ENCODE data around the gene MEGF11. TPM values are rescaled to one million over a fixed set of nuclear protein-coding genes. Genes with fewer than 3 reads are reported as not detected.

Gene MEGF11
- total RNA-seq, 2 experiments from 2014 or later, result 3.3 to 6.8 TPM

DNA sequence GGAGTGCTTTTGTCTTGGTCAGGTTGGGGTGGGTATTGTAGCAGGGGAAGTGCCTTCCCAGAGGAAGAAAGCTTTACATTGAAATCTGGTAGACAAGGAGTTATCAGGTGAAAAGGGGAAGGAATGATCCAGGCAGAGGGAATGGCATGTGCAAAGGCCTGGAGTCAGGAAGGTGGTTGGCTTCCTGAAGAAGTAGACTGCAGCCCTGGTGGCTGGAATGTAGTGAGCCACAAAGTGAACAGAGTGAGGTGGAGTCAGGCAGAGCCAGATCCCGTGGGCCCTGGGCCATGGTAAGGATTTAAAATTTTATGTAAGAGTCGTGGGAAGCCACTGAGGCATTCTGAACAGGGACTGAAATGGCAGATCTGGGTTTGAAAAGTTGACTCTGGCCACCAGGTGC, 326.0 kb downstream of the MEGF11 start:
- DNase-seq (ENCODE audit: low spot score), result no peak
- TF ChIP-seq EZH2phosphoT487 (IDR thresholded peaks at IDR 0.05; ENCODE audit: borderline replicate concordance, low read depth, low read length), result no peak
- TF ChIP-seq, protein P1, sequence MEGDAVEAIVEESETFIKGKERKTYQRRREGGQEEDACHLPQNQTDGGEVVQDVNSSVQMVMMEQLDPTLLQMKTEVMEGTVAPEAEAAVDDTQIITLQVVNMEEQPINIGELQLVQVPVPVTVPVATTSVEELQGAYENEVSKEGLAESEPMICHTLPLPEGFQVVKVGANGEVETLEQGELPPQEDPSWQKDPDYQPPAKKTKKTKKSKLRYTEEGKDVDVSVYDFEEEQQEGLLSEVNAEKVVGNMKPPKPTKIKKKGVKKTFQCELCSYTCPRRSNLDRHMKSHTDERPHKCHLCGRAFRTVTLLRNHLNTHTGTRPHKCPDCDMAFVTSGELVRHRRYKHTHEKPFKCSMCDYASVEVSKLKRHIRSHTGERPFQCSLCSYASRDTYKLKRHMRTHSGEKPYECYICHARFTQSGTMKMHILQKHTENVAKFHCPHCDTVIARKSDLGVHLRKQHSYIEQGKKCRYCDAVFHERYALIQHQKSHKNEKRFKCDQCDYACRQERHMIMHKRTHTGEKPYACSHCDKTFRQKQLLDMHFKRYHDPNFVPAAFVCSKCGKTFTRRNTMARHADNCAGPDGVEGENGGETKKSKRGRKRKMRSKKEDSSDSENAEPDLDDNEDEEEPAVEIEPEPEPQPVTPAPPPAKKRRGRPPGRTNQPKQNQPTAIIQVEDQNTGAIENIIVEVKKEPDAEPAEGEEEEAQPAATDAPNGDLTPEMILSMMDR (conservative IDR thresholded peaks at IDR 0.05; ENCODE audit: low read length), result no peak
- Histone ChIP-seq H3K79me2 (ENCODE audit: insufficient read depth, low read depth, low read length) (no peaks in the 10 kb centered on the region), H4K20me1 (ENCODE audit: insufficient read depth, low read length) (no peaks in the 10 kb centered on the region), H2AFZ (ENCODE audit: low read length) (no peak overlapping the region), H3K4me2 (ENCODE audit: low read length) (no peak overlapping the region), H3K9me2 (ENCODE audit: insufficient read depth, low read length) (no peaks in the 10 kb centered on the region), H3K9me3 (ENCODE audit: low read length) (no peaks in the 10 kb centered on the region), H3K4me1 (ENCODE audit: insufficient read depth, low read length, poor library complexity, severe bottlenecking) (no peaks in the 10 kb centered on the region), H3K36me3 (ENCODE audit: insufficient read depth, low read length) (no peaks in the 10 kb centered on the region), H3K27ac (ENCODE audit: low read depth, low read length, poor library complexity, severe bottlenecking) (no peak overlapping the region), H3K4me3 (ENCODE audit: low read depth, low read length, poor library complexity, severe bottlenecking) (no peak overlapping the region)
- ChIA-PET POLR2A (no interaction called here), CTCF (ENCODE audit: unreplicated experiment) (no interaction called here)
- intact Hi-C loops (cut with micrococcal nuclease; ENCODE audit: unreplicated experiment), result no loop called here
- no TSS peak for BruUV-seq (replicated peaks)

DNA sequence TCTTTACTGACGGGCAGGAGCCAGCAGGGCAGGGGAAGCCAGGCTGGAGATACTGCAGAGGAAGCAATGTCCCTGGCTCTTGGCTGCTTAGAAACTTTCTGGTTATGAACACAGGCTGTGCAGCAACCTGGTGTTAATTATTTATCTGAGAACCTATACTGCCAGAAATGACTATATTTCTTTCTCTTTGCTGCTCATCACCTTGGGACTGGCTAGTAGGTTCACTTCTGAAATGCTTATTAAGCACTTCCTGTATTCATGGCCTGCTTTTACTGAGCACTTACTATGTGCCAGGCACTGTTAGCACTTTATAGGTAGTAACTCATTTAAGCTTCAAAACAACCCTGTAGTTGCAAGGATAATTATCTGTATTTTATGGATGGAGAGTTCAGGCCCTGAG, 326.7 kb downstream of the MEGF11 start:
- Histone ChIP-seq H3K9me2 (ENCODE audit: insufficient read depth, low read length) (no peaks in the 10 kb centered on the region), H3K27ac (ENCODE audit: low read depth, low read length, poor library complexity, severe bottlenecking) (no peak overlapping the region), H3K4me3 (ENCODE audit: low read depth, low read length, poor library complexity, severe bottlenecking) (no peak overlapping the region), H3K4me2 (ENCODE audit: low read length) (no peak overlapping the region), H2AFZ (ENCODE audit: low read length) (no peak overlapping the region), H3K36me3 (ENCODE audit: insufficient read depth, low read length) (no peaks in the 10 kb centered on the region), H3K79me2 (ENCODE audit: insufficient read depth, low read depth, low read length) (no peaks in the 10 kb centered on the region), H4K20me1 (ENCODE audit: insufficient read depth, low read length) (no peaks in the 10 kb centered on the region), H3K4me1 (ENCODE audit: insufficient read depth, low read length, poor library complexity, severe bottlenecking) (no peaks in the 10 kb centered on the region), H3K9me3 (ENCODE audit: low read length) (no peaks in the 10 kb centered on the region)
- no TSS peak for BruUV-seq (replicated peaks)
- ChIA-PET POLR2A (no interaction called here), CTCF (ENCODE audit: unreplicated experiment) (no interaction called here)
- TF ChIP-seq, protein P1 (conservative IDR thresholded peaks at IDR 0.05; ENCODE audit: low read length), result no peak
- no peak for TF ChIP-seq EZH2phosphoT487 (IDR thresholded peaks at IDR 0.05; ENCODE audit: borderline replicate concordance, low read depth, low read length)
- DNase-seq (ENCODE audit: low spot score), result no peak
- intact Hi-C loops (cut with micrococcal nuclease; ENCODE audit: unreplicated experiment), result no loop called here

DNA sequence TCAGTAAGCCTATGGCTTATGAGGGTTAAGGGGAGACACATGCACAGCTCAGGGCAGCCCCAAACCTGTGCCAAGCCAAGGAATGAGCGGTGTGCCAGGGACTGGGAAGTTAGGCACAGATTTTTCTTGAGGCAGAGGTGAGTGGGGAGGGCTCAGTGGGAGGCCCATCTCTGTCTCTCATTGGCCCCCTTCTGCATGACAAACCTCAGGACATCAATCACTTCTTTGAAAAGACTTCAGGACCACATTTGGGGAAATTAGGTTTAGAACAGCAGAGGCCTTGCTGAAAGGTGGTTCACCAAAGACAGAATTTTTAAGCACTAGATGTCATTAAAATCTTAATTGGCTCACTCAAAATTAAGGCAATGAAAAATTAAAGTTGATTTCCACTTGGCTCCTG, 327.1 kb downstream of the MEGF11 start:
- no peak for DNase-seq (ENCODE audit: low spot score)
- no peak overlapping the region for H3K4me3 ChIP-seq (ENCODE audit: low read depth, low read length, poor library complexity, severe bottlenecking)
- no peaks in the 10 kb centered on the region for H3K9me2 ChIP-seq (ENCODE audit: insufficient read depth, low read length)
- H3K4me1 ChIP-seq (ENCODE audit: insufficient read depth, low read length, poor library complexity, severe bottlenecking), result no peaks in the 10 kb centered on the region
- no peak overlapping the region for H2AFZ ChIP-seq (ENCODE audit: low read length)
- no peak overlapping the region for H3K27ac ChIP-seq (ENCODE audit: low read depth, low read length, poor library complexity, severe bottlenecking)
- TF ChIP-seq EZH2phosphoT487 (IDR thresholded peaks at IDR 0.05; ENCODE audit: borderline replicate concordance, low read depth, low read length), result no peak
- TF ChIP-seq, protein P1 (conservative IDR thresholded peaks at IDR 0.05; ENCODE audit: low read length), result no peak
- intact Hi-C loops (cut with micrococcal nuclease; ENCODE audit: unreplicated experiment), result no loop called here
- H4K20me1 ChIP-seq (ENCODE audit: insufficient read depth, low read length), result no peaks in the 10 kb centered on the region
- H3K4me2 ChIP-seq (ENCODE audit: low read length), result no peak overlapping the region
- no peaks in the 10 kb centered on the region for H3K79me2 ChIP-seq (ENCODE audit: insufficient read depth, low read depth, low read length)
- H3K36me3 ChIP-seq (ENCODE audit: insufficient read depth, low read length), result no peaks in the 10 kb centered on the region
- CTCF ChIA-PET (ENCODE audit: unreplicated experiment), result no interaction called here
- POLR2A ChIA-PET, result no interaction called here
- BruUV-seq (replicated peaks), result no TSS peak
- H3K9me3 ChIP-seq (ENCODE audit: low read length), result no peaks in the 10 kb centered on the region
